K562 (cell line): ENCODE measurements around the gene NAPB. TPM values are rescaled to one million over a fixed set of nuclear protein-coding genes. Genes with fewer than 3 reads are reported as not detected.

Experiments used
- ATAC-seq: fragments of 200-7000 bp; cut with Tn5 transposase; 3 replicates; pipeline ENCODE4 v1.9.1; 2020; ENCODE audit warnings: moderate library complexity
- BruUV-seq: library from RNA; stranded (reverse); fragments of 400-500 nt; replicated peaks from 2 replicates; lab custom pipeline; 2021; lab: Mats Ljungman, UMichigan
- CTCF ChIA-PET: fragments of 300-600 bp; formaldehyde crosslinking; extraction: SDS; loops from one replicate; lab custom pipeline; 2021; ENCODE audit warnings: low intra/inter-chr PET ratio; lab: Yijun Ruan, JAX
- POLR2A ChIA-PET: fragments of 300-600, 350-650 bp; sonication (Branson Sonifier 250); formaldehyde crosslinking; extraction: SDS; loops from one replicate; lab custom pipeline; 2021; ENCODE audit warnings: antibody characterized with exemption, inconsistent platforms; lab: Yijun Ruan, JAX
- DNase-seq, 4 experiments: peaks; one replicate each; pipeline versions ENCODE4 v3.0.0 to v3.0.0-alpha.2; 2011 to 2018; ENCODE audit warnings: low spot score in 3 of 4, mixed read lengths in 3 of 4; ENCODE audit errors: extremely low read depth in 1 of 4
- FAIRE-seq: peaks from 2 replicates; lab custom pipeline; 2011; peaks lifted over from hg19 to GRCh38; lab: Jason Lieb, UNC
- H2AFZ ChIP-seq: 2 replicates; pipeline ENCODE4 v1.6.0; 2011; ENCODE audit warnings: low read depth, low read length, control low read depth, inconsistent platforms
- H3K27ac ChIP-seq: fragments of 200-600 bp; 3 replicates; pipeline ENCODE4 v1.8.0; 2011; ENCODE audit warnings: low read depth, mild to moderate bottlenecking, control low read depth, inconsistent platforms, low read length, moderate library complexity, mixed read lengths; ENCODE audit errors: extremely low read depth
- H3K27me3 ChIP-seq, 2 experiments: fragments of 300-600 bp in 1 of 2; 2 replicates in 1 of 2; 3 replicates in 1 of 2; pipeline versions ENCODE4 v1.6.0 to v1.8.0; 2011; ENCODE audit warnings: inconsistent platforms in 2 of 2, low read length in 2 of 2, mild to moderate bottlenecking in 1 of 2, mixed read lengths in 1 of 2, moderate library complexity in 1 of 2; ENCODE audit not compliant: control insufficient read depth in 2 of 2, insufficient read depth in 2 of 2
- H3K36me3 ChIP-seq: fragments of 300-600 bp; 3 replicates; pipeline ENCODE4 v1.8.0; 2011; ENCODE audit warnings: mild to moderate bottlenecking, low read length, inconsistent platforms; ENCODE audit not compliant: control insufficient read depth, insufficient read depth
- H3K4me1 ChIP-seq, 2 experiments: fragments of 200-600 bp in 1 of 2; replicated peaks in 1 of 2; 2 replicates in 1 of 2; 3 replicates in 1 of 2; pipeline versions ENCODE4 v1.5.1 to v1.8.0; 2011; ENCODE audit warnings: inconsistent platforms in 2 of 2, low read length in 2 of 2, mild to moderate bottlenecking in 1 of 2, mixed read lengths in 1 of 2, moderate library complexity in 1 of 2; ENCODE audit not compliant: control insufficient read depth in 2 of 2, insufficient read depth in 2 of 2
- H3K4me2 ChIP-seq: 2 replicates; pipeline ENCODE4 v1.6.1; 2011; ENCODE audit warnings: low read length, control low read depth, inconsistent platforms, mixed read lengths; ENCODE audit not compliant: insufficient read depth
- H3K4me3 ChIP-seq: fragments of 200-600 bp; sonication (generic), shearing (Covaris generic); 2 replicates; pipeline ENCODE4 v1.5.1; 2016; ENCODE audit warnings: control low read depth, inconsistent platforms
- H3K79me2 ChIP-seq: fragments of 200-600 bp; 3 replicates; pipeline ENCODE4 v1.8.0; 2011; ENCODE audit warnings: low read length, inconsistent platforms; ENCODE audit not compliant: control insufficient read depth, insufficient read depth
- H3K9ac ChIP-seq, 2 experiments: 2 replicates each; pipeline versions ENCODE4 v1.6.0 to v1.6.1; 2011; ENCODE audit warnings: low read depth in 2 of 2, low read length in 2 of 2, control low read depth in 1 of 2, inconsistent platforms in 1 of 2, mild to moderate bottlenecking in 1 of 2, mixed read lengths in 1 of 2; ENCODE audit not compliant: insufficient read depth in 1 of 2
- H3K9me1 ChIP-seq: one replicate; pipeline ENCODE4 v1.6.0; 2011; ENCODE audit warnings: inconsistent platforms, mild to moderate bottlenecking, low read length, moderate library complexity; ENCODE audit not compliant: control insufficient read depth, insufficient read depth
- H3K9me3 ChIP-seq: replicated peaks from 2 replicates; pipeline ENCODE4 v1.5.1; 2011; ENCODE audit warnings: low read depth, low read length, inconsistent platforms; ENCODE audit not compliant: control insufficient read depth, insufficient read depth
- H4K20me1 ChIP-seq: replicated peaks from 2 replicates; pipeline ENCODE4 v1.6.1; 2011; ENCODE audit warnings: low read length, inconsistent platforms, mixed read lengths; ENCODE audit not compliant: control insufficient read depth, insufficient read depth
- C11orf30 ChIP-seq: fragments of 450-650 bp; IDR thresholded peaks from 2 replicates; pipeline ENCODE4 v1.6.1; 2016; ENCODE audit warnings: low read depth, mild to moderate bottlenecking
- CBX1 ChIP-seq: sonication (generic); IDR thresholded peaks from 2 replicates; pipeline ENCODE4 v1.6.1; 2016; ENCODE audit warnings: antibody characterized with exemption, low read depth, mild to moderate bottlenecking
- DDX20 ChIP-seq: fragments of 450-650 bp; IDR thresholded peaks from 2 replicates; pipeline ENCODE4 v1.6.1; 2016; ENCODE audit warnings: missing genetic modification characterization, low read depth, mild to moderate bottlenecking, missing compliant biosample characterization, moderate library complexity
- ELF4 ChIP-seq: fragments of 450-650 bp; formaldehyde crosslinking; IDR thresholded peaks from 2 replicates; pipeline ENCODE4 v1.4.0; 2022; ENCODE audit warnings: missing genetic modification characterization
- EP300 ChIP-seq: IDR thresholded peaks from 2 replicates; pipeline ENCODE4 v1.6.1; 2012; ENCODE audit warnings: low read length, improper control_type of control experiment
- ERF ChIP-seq: fragments of 450-650 bp; formaldehyde crosslinking; IDR thresholded peaks from 2 replicates; pipeline ENCODE4 v1.4.0; 2020; ENCODE audit warnings: mild to moderate bottlenecking, mixed read lengths
- FOXA3 ChIP-seq, 2 experiments: fragments of 450-650 bp in 1 of 2; sonication (generic) in 1 of 2; formaldehyde crosslinking; IDR thresholded peaks in 1 of 2; conservative IDR thresholded peaks in 1 of 2; 2 replicates each; pipeline versions ENCODE4 v1.4.0 to v1.8.0; 2020 to 2022; ENCODE audit warnings: mild to moderate bottlenecking in 2 of 2, missing genetic modification reagents in 1 of 2
- GTF2F1 ChIP-seq: IDR thresholded peaks from 2 replicates; pipeline ENCODE4 v1.6.1; 2011; ENCODE audit warnings: low read depth, low read length, improper control_type of control experiment
- KLF10 ChIP-seq: fragments of 250-450 bp; sonication (Bioruptor Pico); IDR thresholded peaks from 2 replicates; pipeline ENCODE4 v1.6.1; 2021; ENCODE audit warnings: matching md5 sums
- MYC ChIP-seq, 2 experiments: fragments of 250-450 bp in 1 of 2; sonication (Bioruptor Pico) in 1 of 2; IDR thresholded peaks; 2 replicates each; pipeline versions ENCODE4 v1.5.1 to v1.6.1; 2012 to 2021; ENCODE audit warnings: low read depth in 2 of 2, borderline replicate concordance in 1 of 2, improper control_type of control experiment in 1 of 2, low read length in 1 of 2, mild to moderate bottlenecking in 1 of 2, moderate library complexity in 1 of 2
- POU5F1 ChIP-seq: fragments of 150-350 bp; IDR thresholded peaks from 2 replicates; pipeline ENCODE4 v1.6.1; 2014; ENCODE audit warnings: borderline replicate concordance, low read length, low read depth, mild to moderate bottlenecking; ENCODE audit not compliant: partially characterized antibody
- TAF1 ChIP-seq: IDR thresholded peaks from 2 replicates; pipeline ENCODE4 v1.6.1; 2011; ENCODE audit warnings: mild to moderate bottlenecking, low read length, moderate library complexity; ENCODE audit not compliant: insufficient read depth, control insufficient read depth, severe bottlenecking; ENCODE audit errors: extremely low read depth
- ZNF232 ChIP-seq: sonication (generic); formaldehyde crosslinking; IDR thresholded peaks from 2 replicates; pipeline ENCODE4 v1.8.0; 2022; ENCODE audit warnings: mild to moderate bottlenecking, missing genetic modification reagents
- ZNF384 ChIP-seq: IDR thresholded peaks from 2 replicates; pipeline ENCODE4 v1.6.1; 2012; ENCODE audit warnings: low read depth, low read length, improper control_type of control experiment
- ZNF41 ChIP-seq: fragments of 250-450 bp; sonication (Bioruptor Pico); conservative IDR thresholded peaks from 2 replicates; pipeline ENCODE4 v1.4.0; 2020; ENCODE audit warnings: mild to moderate bottlenecking
- in situ Hi-C: fragments of 300-500 bp; cut with MboI; formaldehyde crosslinking; loops from 4 replicates; pipeline ENCODE4 v1.15.0; 2018; ENCODE audit warnings: inconsistent platforms, mixed read lengths
- intact Hi-C: fragments of 100-400 bp; cut with micrococcal nuclease; formaldehyde crosslinking; loops from 2 replicates; pipeline ENCODE4 v1.14.2; 2022
- polyA plus RNA-seq, 8 experiments: library from polyadenylated mRNA; depleted of rRNA in 4 of 8; stranded (reverse) in 5 of 8; unstranded in 3 of 8; fragments of >200 nt; fragmentation: Nextera tagmentation in 2 of 8; fragmentation: Illumina TruSeq in 1 of 8; extraction: Ambion mirVana in 2 of 8; extraction: Trizol in 1 of 8; gene quantifications; 2 replicates each; pipeline versions ENCODE4 v1.2.1 to v1.2.3, GENCODE V29; 2011 to 2014; ENCODE audit warnings: inconsistent platforms in 1 of 8, missing spikeins in 1 of 8
- total RNA-seq, 7 experiments: library from RNA; depleted of rRNA in 6 of 7; stranded (reverse); fragments of >200 nt in 6 of 7; fragmentation: Illumina TruSeq in 2 of 7; extraction: Trizol in 2 of 7; gene quantifications; 2 replicates each; pipeline versions ENCODE4 v1.2.1 to v1.2.3, GENCODE V29; 2011 to 2021; ENCODE audit warnings: low replicate concordance in 1 of 7
- TF ChIP-seq, protein P1 (sequence below): fragments of 250-450 bp; sonication (Bioruptor Pico); IDR thresholded peaks from 2 replicates; pipeline ENCODE4 v1.4.0; 2020; ENCODE audit warnings: mild to moderate bottlenecking, moderate library complexity
- TF ChIP-seq, protein P2 (sequence below): fragments of 450-650 bp; IDR thresholded peaks from 2 replicates; pipeline ENCODE4 v1.6.1; 2017; ENCODE audit warnings: mild to moderate bottlenecking, moderate library complexity

The NAPB gene
- total and polyA plus RNA-seq, 9 of the 15 experiments (the other 6 are each of a cell fraction or from before 2014, with no cell fraction given), result 1.4 to 7.7 (median 5.2) TPM

DNA sequence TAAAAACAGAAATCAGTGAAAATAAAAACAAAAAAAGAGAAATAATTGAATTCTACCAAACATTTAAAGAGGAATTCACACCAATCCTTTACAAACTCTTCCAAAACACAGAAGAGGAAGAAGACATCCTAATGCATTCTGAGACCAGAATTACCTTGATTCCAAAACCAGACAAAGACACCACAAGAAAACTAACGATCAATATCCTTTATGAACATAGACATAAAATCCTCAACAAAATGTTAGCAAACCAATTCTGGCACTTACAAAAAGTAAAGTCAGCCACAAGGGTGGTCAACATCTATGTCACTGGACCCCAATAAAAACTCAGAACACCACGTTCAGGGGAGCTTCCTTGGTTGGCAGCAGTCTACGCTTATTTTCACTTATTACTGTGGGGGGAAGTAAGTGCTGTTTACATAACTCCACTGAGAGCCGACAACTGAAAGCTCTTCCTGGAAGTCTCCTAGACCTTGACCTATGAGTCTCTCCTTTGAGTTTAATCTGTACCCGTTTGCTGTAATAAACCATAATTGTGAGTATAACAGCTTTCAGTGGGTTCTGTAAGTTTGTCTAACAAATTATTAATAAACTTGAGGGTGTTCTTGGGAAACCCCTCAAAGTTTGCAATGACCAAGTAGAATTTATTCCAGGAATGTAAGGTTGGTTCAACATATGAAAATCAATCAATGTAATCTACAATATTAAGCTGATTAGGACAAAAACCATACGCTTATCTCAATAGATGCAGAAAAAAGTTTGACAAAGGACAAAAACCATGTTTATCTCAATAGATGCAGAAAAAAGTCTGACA, 34.8 kb downstream of the NAPB start (continued):
- no peak for TF ChIP-seq ZNF384
- no peak for TF ChIP-seq DDX20 (tag)
- no peak for TF ChIP-seq C11orf30
- TF ChIP-seq CBX1, result no peak
- no peak for TF ChIP-seq TAF1
- TF ChIP-seq, protein P1, sequence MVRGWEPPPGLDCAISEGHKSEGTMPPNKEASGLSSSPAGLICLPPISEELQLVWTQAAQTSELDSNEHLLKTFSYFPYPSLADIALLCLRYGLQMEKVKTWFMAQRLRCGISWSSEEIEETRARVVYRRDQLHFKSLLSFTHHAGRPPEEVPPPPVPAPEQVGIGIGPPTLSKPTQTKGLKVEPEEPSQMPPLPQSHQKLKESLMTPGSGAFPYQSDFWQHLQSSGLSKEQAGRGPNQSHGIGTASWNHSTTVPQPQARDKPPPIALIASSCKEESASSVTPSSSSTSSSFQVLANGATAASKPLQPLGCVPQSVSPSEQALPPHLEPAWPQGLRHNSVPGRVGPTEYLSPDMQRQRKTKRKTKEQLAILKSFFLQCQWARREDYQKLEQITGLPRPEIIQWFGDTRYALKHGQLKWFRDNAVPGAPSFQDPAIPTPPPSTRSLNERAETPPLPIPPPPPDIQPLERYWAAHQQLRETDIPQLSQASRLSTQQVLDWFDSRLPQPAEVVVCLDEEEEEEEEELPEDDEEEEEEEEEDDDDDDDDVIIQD (CRISPR knock-in tag), result no peak
- TF ChIP-seq, all 486 proteins: peak for 3

DNA sequence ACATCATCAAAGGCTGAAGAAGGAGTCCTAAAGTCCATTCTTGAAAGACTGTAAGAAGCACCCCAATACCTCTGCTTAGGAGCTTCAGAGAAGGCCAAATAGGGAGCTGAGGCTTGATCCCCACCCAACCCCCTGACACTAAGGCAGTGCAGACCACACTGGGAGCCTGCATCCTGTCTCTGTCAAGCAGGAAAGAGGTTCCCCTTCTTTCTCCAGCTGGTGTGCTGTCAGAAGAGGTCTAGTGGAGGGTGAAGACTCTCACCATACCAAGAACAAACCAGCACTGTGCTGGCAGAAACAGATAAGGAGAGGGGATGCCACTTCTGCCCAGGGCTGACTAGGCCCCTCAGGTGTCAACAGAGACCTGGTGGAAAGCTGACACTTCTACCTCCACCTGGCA, 39.4 kb downstream of the NAPB start:
- Histone ChIP-seq H2AFZ (no peak overlapping the region), H3K9me1 (no peaks in the 10 kb centered on the region), H3K4me1 (0 out of 5 replicates have a peak, but pooled peaks cover 0 to 2% of the 10 kb centered on the region in 2 experiments), H3K4me2 (no peak overlapping the region), H4K20me1 (no peaks in the 10 kb centered on the region), H3K36me3 (peaks cover 60% of the 10 kb centered on the region; the same call in 2 of the 3 replicates), H3K4me3 (no peak overlapping the region), H3K27me3 (no peaks in the 10 kb centered on the region), H3K9ac (no peak overlapping the region), H3K9me3 (no peaks in the 10 kb centered on the region), H3K79me2 (peaks cover 7% of the 10 kb centered on the region; the same call in 2 of the 3 replicates), H3K27ac (no peak overlapping the region)
- intact Hi-C loops, result no loop called here
- DNase-seq (no peak), FAIRE-seq (no peak), ATAC-seq (no peak)
- ChIA-PET POLR2A (interaction anchor here (0.6 to 0.8 kb wide), 2 partner anchors 29 to 39 kb away, joined by 3 read pairs; partner anchors contain the start of gene NAPB), CTCF (no interaction called here)
- BruUV-seq, result no TSS peak
- in situ Hi-C loops, result no loop called here
- TF ChIP-seq, protein P2, sequence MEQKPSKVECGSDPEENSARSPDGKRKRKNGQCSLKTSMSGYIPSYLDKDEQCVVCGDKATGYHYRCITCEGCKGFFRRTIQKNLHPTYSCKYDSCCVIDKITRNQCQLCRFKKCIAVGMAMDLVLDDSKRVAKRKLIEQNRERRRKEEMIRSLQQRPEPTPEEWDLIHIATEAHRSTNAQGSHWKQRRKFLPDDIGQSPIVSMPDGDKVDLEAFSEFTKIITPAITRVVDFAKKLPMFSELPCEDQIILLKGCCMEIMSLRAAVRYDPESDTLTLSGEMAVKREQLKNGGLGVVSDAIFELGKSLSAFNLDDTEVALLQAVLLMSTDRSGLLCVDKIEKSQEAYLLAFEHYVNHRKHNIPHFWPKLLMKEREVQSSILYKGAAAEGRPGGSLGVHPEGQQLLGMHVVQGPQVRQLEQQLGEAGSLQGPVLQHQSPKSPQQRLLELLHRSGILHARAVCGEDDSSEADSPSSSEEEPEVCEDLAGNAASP, result no peak
- TF ChIP-seq ZNF41 (CRISPR knock-in tag) (no peak), ZNF232 (CRISPR knock-in tag) (no peak), EP300 (no peak), ERF (CRISPR knock-in tag) (no peak), POU5F1 (no peak), ELF4 (CRISPR knock-in tag) (no peak), FOXA3 (CRISPR knock-in tag; conservative IDR thresholded peaks at IDR 0.05 in 1 of 2, IDR thresholded peaks at IDR 0.05 in 1 of 2) (no peak), MYC (IDR thresholded peaks at IDR 0.05; ENCODE audit: low read depth, low read length) (no peak), MYC (CRISPR knock-in tag; IDR thresholded peaks at IDR 0.05; ENCODE audit: borderline replicate concordance, low read depth) (no peak), KLF10 (CRISPR knock-in tag) (no peak), GTF2F1 (no peak)
